Lower leg skin (tissue), 3 donors: ENCODE measurements around the gene VSIR.

ENCODE experiments used
- POLR2A ChIP-seq, 2 donors: fragments of 450-650 bp; IDR thresholded peaks; one replicate each; pipeline ENCODE4 v1.6.1; 2016 to 2017; ENCODE audit warnings: antibody characterized with exemption in 2 of 2, mild to moderate bottlenecking in 1 of 2, moderate library complexity in 1 of 2
- TF ChIP-seq, protein P1 (sequence below), 3 donors: fragments of 450-650 bp; IDR thresholded peaks; one replicate each; pipeline ENCODE4 v1.5.1; 2016; ENCODE audit warnings: antibody characterized with exemption in 3 of 3, mild to moderate bottlenecking in 3 of 3, moderate library complexity in 2 of 3

DNA sequence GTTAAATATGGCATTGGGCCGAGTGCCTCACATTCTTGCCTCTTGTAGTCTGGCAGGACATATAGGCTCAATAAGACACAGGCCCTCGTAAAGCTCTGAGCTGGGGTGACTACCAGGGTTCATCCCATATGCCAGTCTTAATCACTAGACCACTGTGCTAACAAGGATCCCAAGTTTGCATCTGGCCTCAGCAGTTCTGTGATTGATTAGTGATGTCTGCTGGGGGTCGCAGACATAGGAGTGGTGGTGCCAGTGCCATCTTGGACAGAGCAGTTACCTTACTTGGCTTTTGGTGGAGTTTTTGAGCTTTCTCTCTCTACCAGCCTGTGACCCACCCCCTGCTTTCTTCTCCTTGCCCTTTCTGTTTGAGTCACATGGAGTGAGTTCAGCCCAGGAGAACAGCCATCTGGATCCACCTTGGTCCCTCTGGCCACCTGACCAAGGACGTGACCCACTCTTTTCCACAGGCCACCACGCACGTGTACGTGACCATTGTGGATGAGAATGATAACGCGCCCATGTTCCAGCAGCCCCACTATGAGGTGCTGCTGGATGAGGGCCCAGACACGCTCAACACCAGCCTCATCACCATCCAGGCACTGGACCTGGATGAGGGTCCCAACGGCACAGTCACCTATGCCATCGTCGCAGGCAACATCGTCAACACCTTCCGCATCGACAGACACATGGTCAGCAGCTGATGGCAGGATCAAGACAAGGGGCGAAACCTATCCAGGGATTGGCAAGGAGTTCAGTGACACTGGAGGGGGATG lies 4.1 kb upstream of the VSIR start:
- TF ChIP-seq POLR2A (IDR thresholded peaks at IDR 0.05): no peak
- TF ChIP-seq, protein P1, sequence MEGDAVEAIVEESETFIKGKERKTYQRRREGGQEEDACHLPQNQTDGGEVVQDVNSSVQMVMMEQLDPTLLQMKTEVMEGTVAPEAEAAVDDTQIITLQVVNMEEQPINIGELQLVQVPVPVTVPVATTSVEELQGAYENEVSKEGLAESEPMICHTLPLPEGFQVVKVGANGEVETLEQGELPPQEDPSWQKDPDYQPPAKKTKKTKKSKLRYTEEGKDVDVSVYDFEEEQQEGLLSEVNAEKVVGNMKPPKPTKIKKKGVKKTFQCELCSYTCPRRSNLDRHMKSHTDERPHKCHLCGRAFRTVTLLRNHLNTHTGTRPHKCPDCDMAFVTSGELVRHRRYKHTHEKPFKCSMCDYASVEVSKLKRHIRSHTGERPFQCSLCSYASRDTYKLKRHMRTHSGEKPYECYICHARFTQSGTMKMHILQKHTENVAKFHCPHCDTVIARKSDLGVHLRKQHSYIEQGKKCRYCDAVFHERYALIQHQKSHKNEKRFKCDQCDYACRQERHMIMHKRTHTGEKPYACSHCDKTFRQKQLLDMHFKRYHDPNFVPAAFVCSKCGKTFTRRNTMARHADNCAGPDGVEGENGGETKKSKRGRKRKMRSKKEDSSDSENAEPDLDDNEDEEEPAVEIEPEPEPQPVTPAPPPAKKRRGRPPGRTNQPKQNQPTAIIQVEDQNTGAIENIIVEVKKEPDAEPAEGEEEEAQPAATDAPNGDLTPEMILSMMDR (IDR thresholded peaks at IDR 0.05): no peak
